Fibroblast of villous mesenchyme (primary cell): Measurements from ENCODE around the gene FAAH. TPM values are rescaled to one million over a fixed set of nuclear protein-coding genes. Genes with fewer than 3 reads are reported as not detected.

Experiments
- DNase-seq: peaks from one replicate; pipeline ENCODE4 v3.0.0-alpha.2; 2010; ENCODE audit warnings: low read depth
- H3K4me3 ChIP-seq: 2 replicates; pipeline ENCODE4 v1.5.1; 2011; ENCODE audit warnings: low read depth, mild to moderate bottlenecking, low read length
- CTCF ChIP-seq: IDR thresholded peaks from 2 replicates; pipeline ENCODE4 v1.5.1; 2012; ENCODE audit warnings: low read depth, mild to moderate bottlenecking, low read length; ENCODE audit not compliant: insufficient read depth
- total RNA-seq: library from RNA; depleted of rRNA; stranded (reverse); fragments of >200 nt; gene quantifications from 2 replicates; pipeline ENCODE4 v1.2.3, GENCODE V29; 2012

FAAH gene
- total RNA-seq, 1 donor, result 0.86 TPM

- no peak for TF ChIP-seq CTCF
- H3K4me3 ChIP-seq, result no peak overlapping the region
- DNase-seq, result no peak
Observed at GRCh38 chr1:46440478-46440877, 46.4 kb downstream of the FAAH start.

GRCh38 chr1:46442317-46443161 is 48.4 kb downstream of the FAAH start:
- peak; percentile 81 for TF ChIP-seq CTCF
- peak overlapping the region; percentile 48 for H3K4me3 ChIP-seq
- peak; percentile 78 for DNase-seq

GRCh38 chr1:46444466-46444865 is 50.3 kb downstream of the FAAH start:
- no peak overlapping the region for H3K4me3 ChIP-seq
- no peak for TF ChIP-seq CTCF
- no peak for DNase-seq

- TF ChIP-seq CTCF, result peak; percentile 15
- no peak overlapping the region for H3K4me3 ChIP-seq
- no peak for DNase-seq
Observed at GRCh38 chr1:46445773-46446256, 51.7 kb downstream of the FAAH start.

GRCh38 chr1:46446646-46447498 is 52.8 kb downstream of the FAAH start:
- DNase-seq, result peak; percentile 61
- H3K4me3 ChIP-seq, result no peak overlapping the region
- peak; percentile 89 for TF ChIP-seq CTCF

GRCh38 chr1:46447499-46448108 is 53.5 kb downstream of the FAAH start:
- TF ChIP-seq CTCF, result no peak
- no peak overlapping the region for H3K4me3 ChIP-seq
- no peak for DNase-seq
